GM06990 (cell line): ENCODE results near the gene PCSK1.

Source experiments
- DNase-seq: peaks from one replicate; pipeline ENCODE4 v3.0.0-alpha.2; 2011; ENCODE audit not compliant: insufficient read length; ENCODE audit errors: extremely low read depth
- H3K27me3 ChIP-seq: replicated peaks from 2 replicates; pipeline ENCODE4 v1.6.0; 2011; ENCODE audit warnings: low read length; ENCODE audit not compliant: control insufficient read depth, insufficient read depth
- H3K36me3 ChIP-seq: 2 replicates; pipeline ENCODE4 v1.5.1; 2011; ENCODE audit warnings: low read length; ENCODE audit not compliant: control insufficient read depth, insufficient read depth
- H3K4me3 ChIP-seq: replicated peaks from 2 replicates; pipeline ENCODE4 v1.5.1; 2011; ENCODE audit warnings: low read depth, mild to moderate bottlenecking, control low read depth, low read length
- TF ChIP-seq, protein P1 (sequence below): IDR thresholded peaks from 2 replicates; pipeline ENCODE4 v1.5.1; 2011; ENCODE audit warnings: low read length, control low read depth, mild to moderate bottlenecking, inconsistent platforms; ENCODE audit not compliant: insufficient read depth, poor library complexity, severe bottlenecking

PCSK1 gene

GRCh38 chr5:96433066-96433447 is at the start of gene PCSK1:
Gene PCSK1, minus strand, starts transcription at chr5:96433248. Its CDS starts 206 bp downstream, at chr5:96433042.
- H3K36me3 ChIP-seq = no peaks in the 10 kb centered on the region
- DNase-seq = no peak
- TF ChIP-seq, protein P1, sequence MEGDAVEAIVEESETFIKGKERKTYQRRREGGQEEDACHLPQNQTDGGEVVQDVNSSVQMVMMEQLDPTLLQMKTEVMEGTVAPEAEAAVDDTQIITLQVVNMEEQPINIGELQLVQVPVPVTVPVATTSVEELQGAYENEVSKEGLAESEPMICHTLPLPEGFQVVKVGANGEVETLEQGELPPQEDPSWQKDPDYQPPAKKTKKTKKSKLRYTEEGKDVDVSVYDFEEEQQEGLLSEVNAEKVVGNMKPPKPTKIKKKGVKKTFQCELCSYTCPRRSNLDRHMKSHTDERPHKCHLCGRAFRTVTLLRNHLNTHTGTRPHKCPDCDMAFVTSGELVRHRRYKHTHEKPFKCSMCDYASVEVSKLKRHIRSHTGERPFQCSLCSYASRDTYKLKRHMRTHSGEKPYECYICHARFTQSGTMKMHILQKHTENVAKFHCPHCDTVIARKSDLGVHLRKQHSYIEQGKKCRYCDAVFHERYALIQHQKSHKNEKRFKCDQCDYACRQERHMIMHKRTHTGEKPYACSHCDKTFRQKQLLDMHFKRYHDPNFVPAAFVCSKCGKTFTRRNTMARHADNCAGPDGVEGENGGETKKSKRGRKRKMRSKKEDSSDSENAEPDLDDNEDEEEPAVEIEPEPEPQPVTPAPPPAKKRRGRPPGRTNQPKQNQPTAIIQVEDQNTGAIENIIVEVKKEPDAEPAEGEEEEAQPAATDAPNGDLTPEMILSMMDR = no peak
- peak within 1 kb of the TSS; percentile 58 for H3K4me3 ChIP-seq
- no peaks in the 10 kb centered on the region; the same call in none of the 2 replicates for H3K27me3 ChIP-seq

GRCh38 chr5:96481867-96482266 is 48.8 kb upstream of the PCSK1 start:
- Histone ChIP-seq H3K4me3 (no peak overlapping the region), H3K27me3 (no peaks in the 10 kb centered on the region), H3K36me3 (no peaks in the 10 kb centered on the region)
- TF ChIP-seq, protein P1 = no peak
- no peak for DNase-seq

- Histone ChIP-seq H3K27me3 (no peaks in the 10 kb centered on the region), H3K4me3 (no peak overlapping the region), H3K36me3 (no peaks in the 10 kb centered on the region)
- no peak for DNase-seq
- TF ChIP-seq, protein P1 = no peak
Measured at GRCh38 chr5:96481009-96481786, 48.1 kb upstream of the PCSK1 start.

DNA sequence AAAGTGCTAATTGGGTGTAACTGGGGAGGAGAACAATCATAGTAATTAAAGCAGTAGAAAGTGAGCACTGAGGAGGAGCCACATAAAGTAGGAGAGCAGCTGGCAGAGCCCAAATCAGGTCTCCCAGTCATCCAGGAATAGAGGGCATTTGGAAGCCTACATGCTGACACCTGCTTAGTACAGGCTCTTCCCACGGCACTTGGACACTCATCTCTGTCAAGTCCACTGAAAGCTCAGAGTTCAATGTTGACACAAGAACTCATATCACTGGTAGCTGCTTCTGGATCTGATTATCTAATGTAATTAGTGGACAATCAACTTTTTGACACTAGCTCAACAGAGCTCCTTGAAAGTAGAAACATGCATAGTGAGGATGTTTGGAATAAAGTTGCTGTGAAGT is 45.9 kb upstream of the PCSK1 start:
- Histone ChIP-seq H3K27me3 (no peaks in the 10 kb centered on the region), H3K4me3 (no peak overlapping the region), H3K36me3 (no peaks in the 10 kb centered on the region)
- TF ChIP-seq, protein P1 = no peak
- no peak for DNase-seq

GRCh38 chr5:96476654-96477053 is 43.6 kb upstream of the PCSK1 start:
- TF ChIP-seq, protein P1 = no peak
- Histone ChIP-seq H3K36me3 (no peaks in the 10 kb centered on the region), H3K27me3 (no peaks in the 10 kb centered on the region), H3K4me3 (no peak overlapping the region)
- no peak for DNase-seq
